ENCODE results near the gene TEX11. TPM values are rescaled to one million over a fixed set of nuclear protein-coding genes. Genes with fewer than 3 reads are reported as not detected.

Gene TEX11
- total and polyA plus RNA-seq, 4 donors: 0.08 to 1.7 TPM; not detected in 2

Small RNA genes lying within 50 kb of the gene (small RNA-seq; reads per million reads assigned to genes)
- not detected for gene SNORD3E (ENCODE audit: low replicate concordance)

Other genes starting within 250 kb of the TEX11 start
- 1 to 10 TPM; 2.8 to 3.1 TPM for gene SLC7A3, start 22.4 kb upstream of the TEX11 start, total RNA-seq
- 1 to 10 TPM; 3.8 to 4.0 TPM for gene SLC7A3, start 22.4 kb upstream of the TEX11 start, polyA plus RNA-seq (ENCODE audit: insufficient read length in 2 of 2)
- gene SNX12, start 159.6 kb upstream of the TEX11 start, total RNA-seq: 10 to 100 TPM; 58.7 to 59.8 TPM
- 10 to 100 TPM; 71.9 to 74.6 TPM for gene SNX12, start 159.6 kb upstream of the TEX11 start, polyA plus RNA-seq (ENCODE audit: insufficient read length in 2 of 2)
- 10 to 100 TPM; 10.3 to 10.5 TPM for gene FOXO4, start 187.1 kb upstream of the TEX11 start, total RNA-seq
- 10 to 100 TPM; 15.1 to 19.0 TPM for gene FOXO4, start 187.1 kb upstream of the TEX11 start, polyA plus RNA-seq (ENCODE audit: insufficient read length in 2 of 2)
- not detected for gene CXorf65, start 198.0 kb upstream of the TEX11 start, total RNA-seq
- not detected for gene CXorf65, start 198.0 kb upstream of the TEX11 start, polyA plus RNA-seq (ENCODE audit: insufficient read length in 2 of 2)
- 1 to 10 TPM in 1 of 2 donors, under 1 TPM in 1; 0.22 to 4.5 TPM for gene IL2RG, start 202.9 kb upstream of the TEX11 start, total RNA-seq
- under 1 TPM; 0.93 to 0.95 TPM for gene IL2RG, start 202.9 kb upstream of the TEX11 start, polyA plus RNA-seq (ENCODE audit: insufficient read length in 2 of 2)
- gene MED12, start 209.9 kb upstream of the TEX11 start, total RNA-seq: 10 to 100 TPM; 23.4 to 26.0 TPM
- 10 to 100 TPM; 33.8 to 39.7 TPM for gene MED12, start 209.9 kb upstream of the TEX11 start, polyA plus RNA-seq (ENCODE audit: insufficient read length in 2 of 2)
- 10 to 100 TPM; 31.2 to 34.4 TPM for gene NLGN3, start 236.1 kb upstream of the TEX11 start, total RNA-seq
- 100 to 1,000 TPM; 127 to 148 TPM for gene NLGN3, start 236.1 kb upstream of the TEX11 start, polyA plus RNA-seq (ENCODE audit: insufficient read length in 2 of 2)